Measurements from ENCODE around the gene GAL3ST2. TPM values are rescaled to one million over a fixed set of nuclear protein-coding genes. Genes with fewer than 3 reads are reported as not detected.

Gene GAL3ST2
- total and polyA plus RNA-seq, 4 donors: 0.40 TPM; not detected in 3

DNA sequence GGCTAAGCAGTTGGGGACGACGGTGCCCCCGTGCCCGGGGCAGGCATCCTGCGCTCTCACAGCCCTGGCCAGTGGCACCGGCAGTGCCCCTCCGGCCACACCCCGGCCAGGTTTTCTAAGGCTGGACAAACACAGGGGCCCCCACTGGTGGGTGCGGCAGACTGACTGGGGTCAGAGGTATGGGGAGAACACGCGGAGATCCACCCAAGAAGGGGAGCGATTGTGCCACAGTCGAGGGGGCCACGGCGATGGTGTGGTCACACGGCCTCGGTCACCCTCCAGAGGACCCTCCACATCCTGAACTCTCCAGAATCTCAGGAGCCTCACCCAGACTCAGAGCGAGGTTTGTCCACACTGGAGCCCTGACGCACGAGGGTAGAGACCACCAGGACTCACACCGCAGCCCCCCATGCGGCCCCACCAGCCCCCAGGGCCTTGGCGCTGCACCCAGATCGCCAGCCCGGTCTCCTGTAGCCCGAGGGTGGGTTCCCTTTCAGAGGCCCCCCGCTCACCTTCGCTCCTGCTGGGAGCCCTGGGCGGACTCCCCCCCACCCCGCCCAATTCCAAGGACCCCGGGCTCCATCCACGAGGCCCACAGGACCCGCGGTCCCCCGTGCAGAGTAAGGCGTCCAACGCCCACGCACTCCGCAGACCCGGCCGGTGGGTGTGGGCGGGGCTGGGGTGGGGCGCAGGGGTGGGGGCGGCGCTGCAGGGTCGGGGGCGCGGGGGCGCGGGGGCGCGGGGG, 66.9 kb downstream of the GAL3ST2 start:
- no peak for TF ChIP-seq CTCF (IDR thresholded peaks at IDR 0.05; ENCODE audit: control extremely low read depth, extremely low read depth)
- no peak overlapping the region for H3K9ac ChIP-seq (ENCODE audit: insufficient read depth in 1 of 2, low read length in 2 of 2)
- H3K4me3 ChIP-seq: no peak overlapping the region
- H3K27me3 ChIP-seq (ENCODE audit: control insufficient read depth in 3 of 3, insufficient read depth in 3 of 3, low read length in 2 of 3): peaks cover 0 to 8% (median 4%) of the 10 kb centered on the region in 3 donors
- peak overlapping the region in 1 of 2 donors; percentile 44 for H3K27ac ChIP-seq (ENCODE audit: low read depth in 1 of 2, low read length in 1 of 2)
- H3K36me3 ChIP-seq (ENCODE audit: control insufficient read depth in 4 of 4, insufficient read depth in 4 of 4, low read length in 4 of 4): no peaks in the 10 kb centered on the region
- H3K4me1 ChIP-seq (ENCODE audit: control insufficient read depth in 5 of 5, insufficient read depth in 5 of 5, low read length in 5 of 5): peaks cover 0 to 9% (median 3%) of the 10 kb centered on the region in 5 donors
- H3K9me3 ChIP-seq (ENCODE audit: control insufficient read depth in 4 of 4, insufficient read depth in 3 of 4, low read length in 3 of 4): peaks cover 0 to 2% (median 0%) of the 10 kb centered on the region in 4 donors
- no peak for ATAC-seq (ENCODE audit: insufficient read depth, low FRiP score)
- WGBS, 2 donors: 43 to 52% methylated on average over 40 to 52 of the region's 52 CpGs
- no peak for DNase-seq

DNA sequence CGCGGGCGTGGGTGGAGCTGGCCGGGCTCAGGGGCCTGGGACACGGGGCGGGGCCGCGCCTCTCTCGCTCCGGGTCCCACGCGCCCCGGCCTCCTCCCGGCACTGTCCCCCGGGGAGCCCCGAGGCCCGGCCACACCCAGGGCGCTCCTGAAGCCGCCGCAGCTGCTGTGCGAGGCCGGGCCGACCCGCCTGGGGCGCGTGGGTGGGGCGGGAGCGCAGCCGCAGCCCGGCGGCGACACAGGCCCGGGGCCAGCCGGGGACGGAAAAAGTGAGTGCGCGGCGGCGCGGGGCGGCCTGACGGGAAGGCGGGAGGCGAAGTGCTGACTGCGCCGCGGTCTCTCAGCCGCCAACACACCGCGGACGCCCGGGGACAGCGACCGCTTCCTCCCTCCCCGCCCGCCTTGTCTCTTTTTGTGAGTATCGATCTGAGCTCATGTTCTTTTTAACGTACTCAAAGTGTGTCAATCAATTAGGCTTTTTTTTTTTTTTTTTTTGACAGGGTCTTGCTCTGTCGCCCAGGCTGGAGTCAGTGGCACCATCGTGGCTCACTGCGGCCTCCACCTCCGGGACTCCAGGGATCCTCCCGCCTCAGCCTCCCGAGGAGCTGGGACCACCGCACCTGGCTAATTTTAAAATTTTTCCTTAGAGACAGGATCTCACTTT, 67.6 kb downstream of the GAL3ST2 start:
- H3K4me1 ChIP-seq (ENCODE audit: control insufficient read depth in 5 of 5, insufficient read depth in 5 of 5, low read length in 5 of 5): peaks cover 0 to 9% (median 3%) of the 10 kb centered on the region in 5 donors
- no peaks in the 10 kb centered on the region for H3K36me3 ChIP-seq (ENCODE audit: control insufficient read depth in 4 of 4, insufficient read depth in 4 of 4, low read length in 4 of 4)
- peak; percentile 86 for ATAC-seq (ENCODE audit: insufficient read depth, low FRiP score)
- H3K9me3 ChIP-seq (ENCODE audit: control insufficient read depth in 4 of 4, insufficient read depth in 3 of 4, low read length in 3 of 4): peaks cover 0 to 2% (median 0%) of the 10 kb centered on the region in 4 donors
- 6 to 8% methylated on average over 46 to 65 of the region's 65 CpGs for WGBS, 2 donors
- peaks cover 0 to 8% (median 4%) of the 10 kb centered on the region in 3 donors for H3K27me3 ChIP-seq (ENCODE audit: control insufficient read depth in 3 of 3, insufficient read depth in 3 of 3, low read length in 2 of 3)
- peak; percentile 66 to 86 (median 71) for DNase-seq
- no peak overlapping the region for H3K9ac ChIP-seq (ENCODE audit: insufficient read depth in 1 of 2, low read length in 2 of 2)
- peak overlapping the region; percentile 24 for H3K4me3 ChIP-seq
- peak overlapping the region in 1 of 2 donors; percentile 55 for H3K27ac ChIP-seq (ENCODE audit: low read depth in 1 of 2, low read length in 1 of 2)
- TF ChIP-seq CTCF (IDR thresholded peaks at IDR 0.05; ENCODE audit: control extremely low read depth, extremely low read depth): no peak

- H3K4me3 ChIP-seq: no peak overlapping the region
- 79 to 87% methylated on average over 37 of the region's 37 CpGs for WGBS, 2 donors
- TF ChIP-seq CTCF (IDR thresholded peaks at IDR 0.05; ENCODE audit: control extremely low read depth, extremely low read depth): no peak
- H3K9ac ChIP-seq (ENCODE audit: insufficient read depth in 1 of 2, low read length in 2 of 2): no peak overlapping the region
- H3K27ac ChIP-seq (ENCODE audit: low read depth in 1 of 2, low read length in 1 of 2): no peak overlapping the region
- DNase-seq (no peak), ATAC-seq (ENCODE audit: insufficient read depth, low FRiP score) (no peak)
- H3K4me1 ChIP-seq (ENCODE audit: control insufficient read depth in 5 of 5, insufficient read depth in 5 of 5, low read length in 5 of 5): peaks cover 0 to 9% (median 3%) of the 10 kb centered on the region in 5 donors
- H3K27me3 ChIP-seq (ENCODE audit: control insufficient read depth in 3 of 3, insufficient read depth in 3 of 3, low read length in 2 of 3): peaks cover 0 to 8% (median 4%) of the 10 kb centered on the region in 3 donors
- no peaks in the 10 kb centered on the region for H3K36me3 ChIP-seq (ENCODE audit: control insufficient read depth in 4 of 4, insufficient read depth in 4 of 4, low read length in 4 of 4)
- peaks cover 0 to 2% (median 0%) of the 10 kb centered on the region in 4 donors for H3K9me3 ChIP-seq (ENCODE audit: control insufficient read depth in 4 of 4, insufficient read depth in 3 of 4, low read length in 3 of 4)
Observed at GRCh38 chr2:241844831-241845578, 68.4 kb downstream of the GAL3ST2 start.
